Parathyroid adenoma (tissue), 2 donors: ENCODE data around the gene TEP1.
A peak's percentile ranks its signal among the peaks of the same experiment; 100 is the strongest.

ENCODE experiments used
- H2AFZ ChIP-seq: fragments of 300-600 bp; sonication (generic); one replicate; pipeline ENCODE4 v1.7.0; 2017; ENCODE audit warnings: antibody characterized with exemption, mild to moderate bottlenecking
- H3K27ac ChIP-seq: fragments of 300-600 bp; sonication (generic); one replicate; pipeline ENCODE4 v1.7.0; 2017
- H3K27me3 ChIP-seq: fragments of 300-600 bp; sonication (generic); one replicate; pipeline ENCODE4 v1.7.0; 2017; ENCODE audit warnings: low read length; ENCODE audit not compliant: control insufficient read depth, insufficient read depth
- H3K36me3 ChIP-seq: fragments of 300-600 bp; sonication (generic); one replicate; pipeline ENCODE4 v1.7.0; 2017; ENCODE audit warnings: low read length; ENCODE audit not compliant: control insufficient read depth, insufficient read depth
- H3K4me1 ChIP-seq: fragments of 300-600 bp; sonication (generic); one replicate; pipeline ENCODE4 v1.7.0; 2017; ENCODE audit warnings: control low read depth
- H3K4me2 ChIP-seq: fragments of 300-600 bp; sonication (generic); one replicate; pipeline ENCODE4 v1.7.0; 2017; ENCODE audit warnings: low read length
- H3K4me3 ChIP-seq: fragments of 300-600 bp; sonication (generic); one replicate; pipeline ENCODE4 v1.7.0; 2017; ENCODE audit warnings: low read depth, low read length
- H3K79me2 ChIP-seq: fragments of 300-600 bp; sonication (generic); one replicate; pipeline ENCODE4 v1.7.0; 2017; ENCODE audit warnings: control low read depth
- H3K9ac ChIP-seq: fragments of 300-600 bp; sonication (generic); one replicate; pipeline ENCODE4 v1.7.0; 2017; ENCODE audit warnings: mild to moderate bottlenecking
- H3K9me3 ChIP-seq: fragments of 300-600 bp; sonication (generic); one replicate; pipeline ENCODE4 v1.7.0; 2017; ENCODE audit warnings: low read length; ENCODE audit not compliant: control insufficient read depth
- CTCF ChIP-seq: fragments of 300-600 bp; sonication (generic); IDR thresholded peaks from one replicate; pipeline ENCODE4 v1.7.0; 2017; ENCODE audit warnings: antibody characterized with exemption, mild to moderate bottlenecking
- donor health status: primary hyperparathyroidism.

The TEP1 gene

DNA sequence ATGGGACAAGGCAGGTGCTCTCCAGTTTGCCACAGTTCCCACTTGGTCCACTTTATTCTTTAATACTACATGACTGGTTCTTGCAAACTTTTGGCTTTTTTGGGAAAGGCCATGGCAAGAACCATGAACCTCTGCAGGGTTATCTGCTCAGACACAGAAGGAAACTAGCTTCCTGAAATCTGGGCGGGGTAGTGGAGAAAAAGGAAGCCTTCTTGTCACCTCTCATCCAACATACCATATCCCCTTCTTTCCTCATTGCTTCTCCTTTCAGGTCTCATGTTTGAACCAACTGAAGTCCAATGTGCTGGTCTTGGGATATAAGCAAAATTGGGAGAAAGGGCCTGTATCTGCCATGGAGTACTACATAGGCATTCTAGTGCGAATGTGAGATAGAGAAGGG lies 28.2 kb upstream of the TEP1 start:
- H3K36me3 ChIP-seq = no peaks in the 10 kb centered on the region
- H3K9ac ChIP-seq = no peak overlapping the region
- H3K4me2 ChIP-seq = no peak overlapping the region
- no peaks in the 10 kb centered on the region for H3K9me3 ChIP-seq
- H3K27ac ChIP-seq = no peak overlapping the region
- TF ChIP-seq CTCF = no peak
- H3K79me2 ChIP-seq = no peaks in the 10 kb centered on the region
- H3K4me1 ChIP-seq = peaks cover 5% of the 10 kb centered on the region
- no peak overlapping the region for H3K4me3 ChIP-seq
- no peaks in the 10 kb centered on the region for H3K27me3 ChIP-seq
- no peak overlapping the region for H2AFZ ChIP-seq

- Histone ChIP-seq H3K9me3 (no peaks in the 10 kb centered on the region), H3K4me2 (no peak overlapping the region), H3K27me3 (no peaks in the 10 kb centered on the region), H3K4me3 (no peak overlapping the region), H2AFZ (peak overlapping the region; percentile 41), H3K27ac (no peak overlapping the region), H3K4me1 (peaks cover 5% of the 10 kb centered on the region), H3K36me3 (no peaks in the 10 kb centered on the region), H3K79me2 (no peaks in the 10 kb centered on the region), H3K9ac (no peak overlapping the region)
- no peak for TF ChIP-seq CTCF
Observed at GRCh38 chr14:20440882-20441281, 27.6 kb upstream of the TEP1 start.

- Histone ChIP-seq H3K36me3 (no peaks in the 10 kb centered on the region), H3K9ac (no peak overlapping the region), H3K4me3 (no peak overlapping the region), H3K79me2 (no peaks in the 10 kb centered on the region), H3K9me3 (no peaks in the 10 kb centered on the region), H3K27me3 (no peaks in the 10 kb centered on the region), H3K4me2 (no peak overlapping the region), H3K4me1 (peaks cover 5% of the 10 kb centered on the region), H3K27ac (no peak overlapping the region), H2AFZ (peak overlapping the region; percentile 41)
- TF ChIP-seq CTCF = no peak
Observed at GRCh38 chr14:20440465-20440864, 27.2 kb upstream of the TEP1 start.

GRCh38 chr14:20438664-20439063 lies 25.4 kb upstream of the TEP1 start:
- no peak overlapping the region for H3K4me2 ChIP-seq
- no peak overlapping the region for H3K27ac ChIP-seq
- no peaks in the 10 kb centered on the region for H3K27me3 ChIP-seq
- no peak for TF ChIP-seq CTCF
- H3K79me2 ChIP-seq = no peaks in the 10 kb centered on the region
- no peaks in the 10 kb centered on the region for H3K9me3 ChIP-seq
- H3K9ac ChIP-seq = no peak overlapping the region
- no peaks in the 10 kb centered on the region for H3K36me3 ChIP-seq
- H2AFZ ChIP-seq = no peak overlapping the region
- H3K4me3 ChIP-seq = no peak overlapping the region
- H3K4me1 ChIP-seq = peaks cover 5% of the 10 kb centered on the region

GRCh38 chr14:20436363-20436755 lies 23.1 kb upstream of the TEP1 start:
- Histone ChIP-seq H3K79me2 (no peaks in the 10 kb centered on the region), H3K36me3 (no peaks in the 10 kb centered on the region), H3K27me3 (no peaks in the 10 kb centered on the region), H3K9ac (no peak overlapping the region), H2AFZ (no peak overlapping the region), H3K4me3 (no peak overlapping the region), H3K4me1 (peaks cover 5% of the 10 kb centered on the region), H3K27ac (no peak overlapping the region), H3K9me3 (no peaks in the 10 kb centered on the region), H3K4me2 (no peak overlapping the region)
- TF ChIP-seq CTCF = no peak
